WTC11 (cell line): ENCODE measurements around the gene CWC15.

Experiments
- MXD4 ChIP-seq: fragments of 250-450 bp; sonication (Bioruptor Pico); IDR thresholded peaks from 2 replicates; pipeline ENCODE4 v1.8.0; 2021; ENCODE audit warnings: mild to moderate bottlenecking, moderate library complexity, borderline replicate concordance
- USF1 ChIP-seq: sonication (generic); formaldehyde crosslinking; IDR thresholded peaks from 2 replicates; pipeline ENCODE4 v1.8.0; 2022; ENCODE audit warnings: mild to moderate bottlenecking, missing genetic modification reagents

DNA sequence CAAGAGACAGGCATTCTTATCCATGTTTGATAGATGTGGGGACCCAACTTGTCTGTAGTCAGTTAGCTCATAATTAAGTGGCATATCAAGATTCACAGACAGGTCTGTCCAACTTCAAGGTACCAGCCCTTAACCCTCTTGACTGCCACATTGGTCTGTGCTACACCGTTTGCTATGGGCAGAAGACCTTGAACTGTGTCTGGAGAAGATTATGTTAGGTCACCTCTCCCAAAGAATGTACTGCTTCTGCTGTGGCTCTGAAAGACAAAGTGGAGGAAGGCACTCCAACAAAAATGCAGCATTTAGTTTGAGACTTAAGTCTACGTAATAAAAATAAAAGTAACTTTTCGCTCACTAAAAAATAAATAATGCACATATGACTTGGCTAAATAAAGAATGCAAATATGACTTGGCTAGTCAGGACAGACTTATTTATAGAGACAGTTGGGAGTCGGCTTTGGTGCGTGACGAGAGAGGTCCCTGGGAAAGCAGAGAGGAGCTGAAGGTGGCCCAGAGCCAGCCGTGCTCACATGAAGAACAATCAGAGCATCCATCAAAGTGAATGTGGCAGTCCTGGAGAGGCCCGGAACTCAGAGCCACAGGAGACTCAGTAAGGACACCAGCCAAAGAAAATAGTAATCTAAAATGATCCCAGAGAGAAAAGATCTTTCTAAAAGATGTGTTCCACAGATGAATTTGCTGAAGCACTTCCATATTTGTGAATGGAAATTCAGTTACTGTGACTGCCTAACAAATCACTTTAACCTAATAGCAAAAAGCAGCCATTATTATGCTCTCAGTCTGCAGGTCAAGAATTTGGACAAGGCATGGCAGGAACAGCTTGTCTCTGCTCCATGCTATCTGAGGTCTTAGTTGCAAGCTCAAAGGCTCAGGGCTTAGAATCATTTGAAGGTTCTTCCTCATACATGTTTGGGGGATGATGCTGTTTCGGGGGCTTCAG, 35.0 kb downstream of the CWC15 start:
- TF ChIP-seq USF1 (CRISPR knock-in tag) (no peak), MXD4 (CRISPR knock-in tag) (no peak)
